ENCODE data around the gene ROBO1.
A peak's percentile ranks its signal among the peaks of the same experiment; 100 is the strongest.

The ROBO1 gene

DNA sequence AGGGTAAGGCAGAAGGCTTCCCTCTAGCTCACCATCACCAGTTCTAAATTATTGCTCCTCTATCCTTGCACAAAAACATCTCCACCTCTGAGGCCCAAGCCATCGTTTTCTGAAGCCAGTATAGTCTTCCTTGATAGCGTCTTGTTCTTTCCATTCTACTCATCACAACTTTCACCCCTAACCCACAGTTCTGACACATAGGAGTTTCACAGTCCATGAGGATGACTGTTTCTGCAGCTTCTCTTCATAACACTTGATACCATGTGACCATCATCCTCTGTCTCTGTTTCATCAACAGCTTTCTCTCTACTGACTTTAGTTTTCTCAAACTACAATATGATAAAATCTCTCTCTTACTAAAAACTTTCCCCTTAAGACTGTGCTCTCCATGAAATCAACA, 1166.5 kb downstream of the ROBO1 start:
- DNase-seq: no peak

GRCh38 chr3:78589778-78590177, 1178.0 kb downstream of the ROBO1 start:
- no peak for DNase-seq

DNA sequence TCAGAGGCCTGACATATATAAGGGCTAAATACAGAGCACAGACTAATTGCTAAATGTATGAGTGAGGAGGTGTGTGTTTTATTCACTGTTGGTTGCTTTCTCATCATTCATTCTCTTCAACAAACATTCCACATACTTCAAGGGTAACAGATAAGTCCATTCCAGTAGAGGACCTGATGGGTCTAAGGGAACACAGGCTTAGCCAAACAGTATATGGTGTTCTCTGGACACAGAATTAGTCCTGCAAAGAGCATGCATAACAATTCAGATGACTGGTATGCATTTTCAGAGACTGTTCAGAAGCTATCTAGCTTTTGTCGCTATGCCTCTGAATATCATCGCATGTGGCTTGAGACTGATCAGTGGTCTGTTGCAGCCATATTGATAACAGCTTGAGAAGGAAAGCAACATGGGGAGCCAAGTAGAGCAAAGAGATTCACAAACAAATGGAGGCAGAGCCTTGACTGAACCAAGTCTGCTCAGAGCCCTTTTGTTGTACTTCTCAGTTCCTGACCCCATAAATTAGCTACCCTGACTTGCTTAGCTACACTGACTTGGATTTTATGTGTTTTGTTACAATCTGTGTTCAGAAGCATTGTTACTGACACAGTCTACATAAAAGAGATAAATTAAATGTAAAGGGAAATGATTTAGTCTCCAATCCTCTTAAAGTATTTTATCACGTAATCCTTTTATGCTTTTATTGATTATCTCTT, 1178.7 kb downstream of the ROBO1 start:
- DNase-seq: no peak

GRCh38 chr3:78580681-78581080, 1187.1 kb downstream of the ROBO1 start:
- DNase-seq: no peak

DNA sequence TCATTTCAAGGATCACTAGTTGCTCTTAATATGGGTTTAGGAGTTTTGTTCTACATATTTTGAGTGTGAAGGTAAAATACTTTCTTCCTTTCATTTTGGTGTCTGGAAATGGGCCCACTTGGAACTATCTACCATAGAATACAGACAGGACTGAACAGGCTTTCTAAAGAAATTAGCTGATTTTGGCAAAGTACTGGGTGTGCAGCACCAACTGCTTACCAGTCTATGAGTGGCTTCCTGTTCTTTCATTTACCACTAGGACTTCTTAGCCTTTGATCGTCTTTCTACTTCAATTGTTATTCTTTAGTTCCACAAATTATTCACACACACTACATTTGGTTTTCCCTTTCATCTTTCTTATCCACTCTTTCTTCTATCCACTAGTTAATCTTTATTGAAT, 1196.3 kb downstream of the ROBO1 start:
- no peak for DNase-seq

DNA sequence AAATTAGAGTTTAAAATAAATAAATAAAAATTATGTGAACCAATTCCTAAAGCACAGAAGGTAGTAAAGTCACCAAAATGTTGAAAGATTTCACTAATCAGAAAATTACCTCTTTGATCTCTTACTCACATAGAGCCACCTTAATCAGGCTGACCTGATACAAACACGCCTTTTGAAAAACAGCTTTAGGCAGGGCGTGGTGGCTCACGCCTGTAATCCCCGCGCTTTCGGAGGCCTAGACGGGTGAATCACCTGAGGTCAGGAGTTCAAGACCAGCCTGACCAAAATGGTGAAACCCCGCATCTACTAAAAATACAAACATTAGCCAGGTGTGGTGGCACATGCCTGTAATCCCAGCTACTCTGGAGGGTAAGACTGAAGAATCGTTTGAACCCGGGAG, 1197.3 kb downstream of the ROBO1 start:
- no peak for DNase-seq

GRCh38 chr3:78569804-78570203, 1198.0 kb downstream of the ROBO1 start:
- DNase-seq: no peak

- no peak for DNase-seq
These were observed 1202.1 kb downstream of the ROBO1 start for GRCh38 chr3:78565712-78566111.

DNA sequence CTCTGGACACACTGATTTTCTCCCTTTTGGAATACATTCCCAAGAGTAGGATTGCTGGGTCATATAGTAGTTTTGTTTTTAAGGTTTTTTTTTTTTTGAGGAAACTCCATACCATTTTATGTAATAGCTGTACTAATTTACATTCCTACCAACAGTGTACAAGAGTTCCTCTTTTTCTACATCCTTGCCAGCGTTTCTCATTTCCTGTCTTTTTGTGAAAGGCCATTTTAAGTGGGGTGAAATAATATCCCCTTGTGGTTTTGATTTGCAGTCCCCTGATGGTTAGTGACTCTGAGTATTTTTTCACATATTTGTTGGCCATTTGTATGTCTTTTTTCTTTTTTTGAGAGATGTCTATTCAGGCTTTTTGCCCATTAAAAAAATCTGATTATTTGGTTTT, 1205.5 kb downstream of the ROBO1 start:
- DNase-seq: peak; percentile 2 to 32 (median 12)
